Natural killer cell (primary cell): ENCODE data around the gene RASGEF1B. TPM values are rescaled to one million over a fixed set of nuclear protein-coding genes. Genes with fewer than 3 reads are reported as not detected.
A peak's percentile ranks its signal among the peaks of the same experiment; 100 is the strongest.

ENCODE experiments used
- ATAC-seq, 3 donors: fragments of 150-1000 bp in 2 of 3; fragments of 200-7000 bp in 1 of 3; cut with Tn5 transposase; 1 replicate in 1 of 3; 2 replicates in 2 of 3; pipeline ENCODE4 v1.10.0; 2021; ENCODE audit warnings: mild to moderate bottlenecking in 2 of 3, moderate library complexity in 2 of 3
- DNase-seq, 2 donors: peaks; one replicate each; pipeline versions ENCODE4 v3.0.0 to v3.0.0-alpha.2; 2013 to 2021; ENCODE audit warnings: mixed read lengths in 1 of 2
- H3K27ac ChIP-seq: one replicate; pipeline ENCODE4 v1.5.1; 2013; ENCODE audit warnings: mild to moderate bottlenecking, low read length
- H3K27me3 ChIP-seq: one replicate; pipeline ENCODE4 v1.6.1; 2013; ENCODE audit warnings: low read length; ENCODE audit not compliant: control insufficient read depth, insufficient read depth
- H3K36me3 ChIP-seq: one replicate; pipeline ENCODE4 v1.6.1; 2013; ENCODE audit warnings: low read length; ENCODE audit not compliant: control insufficient read depth, insufficient read depth
- H3K4me1 ChIP-seq: one replicate; pipeline ENCODE4 v1.6.1; 2013; ENCODE audit warnings: low read length; ENCODE audit not compliant: control insufficient read depth, insufficient read depth
- H3K4me3 ChIP-seq: one replicate; pipeline ENCODE4 v1.5.1; 2013; ENCODE audit warnings: low read length
- H3K9me3 ChIP-seq: one replicate; pipeline ENCODE4 v1.6.1; 2013; ENCODE audit warnings: low read length; ENCODE audit not compliant: control insufficient read depth, insufficient read depth
- H3K27ac Mint-ChIP-seq, 2 donors: one replicate each; pipeline ENCODE4 v1.8.0; 2022; ENCODE audit warnings: mild to moderate bottlenecking in 2 of 2, mixed read lengths in 2 of 2, moderate library complexity in 1 of 2
- H3K27me3 Mint-ChIP-seq, 2 donors: one replicate each; pipeline ENCODE4 v1.8.0; 2022; ENCODE audit warnings: low read depth in 2 of 2, mixed read lengths in 2 of 2
- H3K36me3 Mint-ChIP-seq: one replicate; pipeline ENCODE4 v1.8.0; 2022; ENCODE audit warnings: mixed read lengths
- H3K4me1 Mint-ChIP-seq, 2 donors: one replicate each; pipeline ENCODE4 v1.8.0; 2022; ENCODE audit warnings: mixed read lengths in 2 of 2
- H3K4me3 Mint-ChIP-seq: one replicate; pipeline ENCODE4 v1.8.0; 2022; ENCODE audit warnings: mild to moderate bottlenecking, moderate library complexity, mixed read lengths
- H3K9me3 Mint-ChIP-seq, 2 donors: one replicate each; pipeline ENCODE4 v1.8.0; 2022; ENCODE audit warnings: mixed read lengths in 2 of 2
- WGBS: methylation state at CpG from one replicate; pipeline ENCODE4 v1.1.7; 2013; ENCODE audit warnings: missing lambda C conversion rate; ENCODE audit not compliant: insufficient coverage; 5-methylcytosine and 5-hydroxymethylcytosine counted together
- intact Hi-C: fragments of 100-400 bp; cut with micrococcal nuclease; formaldehyde crosslinking; loops from one replicate; pipeline ENCODE4 v1.14.2; 2022
- total RNA-seq, 4 donors: library from RNA; stranded (reverse); fragments of 120-200 nt in 1 of 4; gene quantifications; one replicate each; pipeline versions ENCODE4 v1.2.3 to v1.2.4, GENCODE V29; 2013 to 2022
- TF ChIP-seq, protein P1 (sequence below): fragments of 200-600 bp; IDR thresholded peaks from one replicate; pipeline ENCODE4 v1.8.0; 2022; ENCODE audit warnings: antibody characterized with exemption

RASGEF1B gene
- total RNA-seq, 3 donors from 2014 or later (not counting 1 experiment from before 2014, with no cell fraction given), result 42.9 to 106 (median 90.8) TPM

DNA sequence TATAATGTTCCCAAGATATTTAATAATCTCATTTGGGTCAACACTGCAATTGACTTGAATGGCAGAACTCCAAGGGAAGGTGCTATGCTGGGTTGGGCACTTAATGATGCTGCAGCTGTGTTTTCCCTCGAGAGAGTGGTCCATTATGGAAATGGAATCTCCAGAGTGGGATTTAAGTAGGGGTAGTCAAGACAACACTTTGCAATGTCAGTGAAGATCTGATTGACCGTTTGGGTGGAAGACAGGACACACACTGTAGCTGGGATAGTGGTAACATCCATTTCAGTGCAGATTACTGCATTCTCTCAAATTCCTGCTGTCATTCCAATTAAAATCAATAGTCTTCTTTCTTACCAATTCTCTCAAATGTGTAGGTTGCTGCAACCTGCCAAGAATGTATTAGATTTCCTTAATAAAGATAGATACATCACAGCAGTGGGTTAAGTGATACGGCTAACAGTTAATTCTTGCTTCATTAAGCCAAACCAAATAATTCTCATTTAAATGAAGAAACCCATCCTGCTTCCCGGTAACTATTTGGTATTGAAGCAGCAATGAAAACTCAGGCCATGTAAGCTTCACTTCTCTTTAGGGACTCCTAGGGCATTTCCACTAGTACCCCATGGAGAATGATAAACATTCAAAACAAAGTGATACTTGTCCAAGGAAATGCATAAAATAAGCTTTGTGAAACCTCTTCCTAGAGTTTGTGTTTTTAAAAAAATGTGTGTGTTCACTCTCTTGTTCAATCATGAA is 40.5 kb upstream of the RASGEF1B start:
- no peaks in the 10 kb centered on the region for H3K9me3 ChIP-seq
- H3K36me3 ChIP-seq, result no peaks in the 10 kb centered on the region
- no peaks in the 10 kb centered on the region for H3K27me3 Mint-ChIP-seq
- H3K4me1 ChIP-seq, result peaks cover 13% of the 10 kb centered on the region
- H3K4me3 ChIP-seq, result no peak overlapping the region
- TF ChIP-seq, protein P1, sequence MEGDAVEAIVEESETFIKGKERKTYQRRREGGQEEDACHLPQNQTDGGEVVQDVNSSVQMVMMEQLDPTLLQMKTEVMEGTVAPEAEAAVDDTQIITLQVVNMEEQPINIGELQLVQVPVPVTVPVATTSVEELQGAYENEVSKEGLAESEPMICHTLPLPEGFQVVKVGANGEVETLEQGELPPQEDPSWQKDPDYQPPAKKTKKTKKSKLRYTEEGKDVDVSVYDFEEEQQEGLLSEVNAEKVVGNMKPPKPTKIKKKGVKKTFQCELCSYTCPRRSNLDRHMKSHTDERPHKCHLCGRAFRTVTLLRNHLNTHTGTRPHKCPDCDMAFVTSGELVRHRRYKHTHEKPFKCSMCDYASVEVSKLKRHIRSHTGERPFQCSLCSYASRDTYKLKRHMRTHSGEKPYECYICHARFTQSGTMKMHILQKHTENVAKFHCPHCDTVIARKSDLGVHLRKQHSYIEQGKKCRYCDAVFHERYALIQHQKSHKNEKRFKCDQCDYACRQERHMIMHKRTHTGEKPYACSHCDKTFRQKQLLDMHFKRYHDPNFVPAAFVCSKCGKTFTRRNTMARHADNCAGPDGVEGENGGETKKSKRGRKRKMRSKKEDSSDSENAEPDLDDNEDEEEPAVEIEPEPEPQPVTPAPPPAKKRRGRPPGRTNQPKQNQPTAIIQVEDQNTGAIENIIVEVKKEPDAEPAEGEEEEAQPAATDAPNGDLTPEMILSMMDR, result no peak
- ATAC-seq, result no peak
- H3K36me3 Mint-ChIP-seq, result no peaks in the 10 kb centered on the region
- H3K27ac Mint-ChIP-seq, result no peak overlapping the region
- 98% methylated on average over 4 of the region's 4 CpGs for WGBS
- no peak overlapping the region for H3K27ac ChIP-seq
- no peaks in the 10 kb centered on the region for H3K9me3 Mint-ChIP-seq
- H3K27me3 ChIP-seq, result no peaks in the 10 kb centered on the region
- no peak for DNase-seq
- peaks cover 27 to 37% of the 10 kb centered on the region in 2 donors for H3K4me1 Mint-ChIP-seq
- intact Hi-C loops, result no loop called here
- no peak overlapping the region for H3K4me3 Mint-ChIP-seq

DNA sequence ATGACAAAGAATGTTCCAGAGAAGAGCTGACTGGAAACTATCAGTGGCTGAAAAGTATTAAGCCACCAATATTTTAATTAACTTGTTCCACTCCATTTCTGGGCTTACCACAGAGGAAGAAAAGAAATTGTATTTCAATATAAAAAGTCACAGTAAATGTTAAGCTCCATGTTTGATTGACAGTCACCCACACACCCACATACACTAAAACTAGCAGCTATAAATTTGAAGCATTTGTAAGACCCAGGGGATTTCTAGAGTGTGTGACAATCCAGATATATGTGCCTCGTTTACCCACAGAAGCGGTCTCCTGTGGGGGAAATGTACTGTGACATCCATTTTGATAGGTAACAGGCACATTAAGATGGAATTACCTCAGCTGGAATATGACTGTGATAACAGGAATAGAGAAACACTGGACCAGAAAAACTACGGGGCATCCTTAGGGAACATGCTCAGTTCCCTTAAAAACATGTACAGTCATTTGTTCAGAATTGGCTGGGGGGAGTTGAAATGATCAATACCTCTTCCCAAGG is 39.0 kb upstream of the RASGEF1B start:
- intact Hi-C loops, result no loop called here
- 72% methylated on average over 3 of the region's 3 CpGs for WGBS

DNA sequence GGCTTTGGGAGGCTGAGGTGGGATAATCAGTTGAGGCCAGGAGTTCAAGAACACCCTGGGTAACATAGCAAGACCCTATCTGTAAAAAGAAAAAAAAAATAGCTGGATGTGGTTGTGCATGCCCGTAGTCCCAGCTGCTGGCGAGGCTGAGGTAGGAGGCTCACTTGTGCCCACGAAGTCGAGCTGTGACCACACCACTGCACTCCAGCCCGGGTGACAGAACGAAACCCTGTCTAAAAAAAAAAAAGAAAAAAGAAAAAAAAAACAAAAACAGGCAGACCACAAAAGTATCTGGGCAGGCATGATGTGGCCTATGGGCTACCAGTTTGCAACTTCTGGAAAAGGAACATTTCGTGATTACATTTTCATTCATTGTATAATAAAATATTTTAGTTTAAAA is 38.1 kb upstream of the RASGEF1B start:
- Histone ChIP-seq H3K4me3 (no peak overlapping the region), H3K27ac (no peak overlapping the region), H3K27me3 (no peaks in the 10 kb centered on the region), H3K4me1 (peaks cover 30% of the 10 kb centered on the region), H3K9me3 (no peaks in the 10 kb centered on the region), H3K36me3 (no peaks in the 10 kb centered on the region)
- WGBS, result 10% methylated on average over 6 of the region's 7 CpGs
- DNase-seq (peak; percentile 35 to 41), ATAC-seq (peak; percentile 33 to 65 (median 48))
- Mint-ChIP-seq H3K36me3 (no peaks in the 10 kb centered on the region), H3K9me3 (no peaks in the 10 kb centered on the region), H3K4me1 (peaks cover 40 to 50% of the 10 kb centered on the region in 2 donors), H3K4me3 (peak overlapping the region; percentile 51), H3K27ac (peak overlapping the region; percentile 73 to 77), H3K27me3 (no peaks in the 10 kb centered on the region)
- intact Hi-C loops, result loop anchor here (2.0 kb wide), 1 partner anchor 37 kb away; no protein-coding TSS in a partner anchor
- TF ChIP-seq, protein P1, result no peak

More for the DNA sequence above, 39.0 kb upstream of the RASGEF1B start:
- TF ChIP-seq, protein P1, result no peak
- H3K9me3 Mint-ChIP-seq, result no peaks in the 10 kb centered on the region
- H3K27me3 Mint-ChIP-seq, result no peaks in the 10 kb centered on the region
- H3K27ac Mint-ChIP-seq, result peak overlapping the region; percentile 73 to 77
- Histone ChIP-seq H3K4me3 (no peak overlapping the region), H3K4me1 (peaks cover 22% of the 10 kb centered on the region), H3K36me3 (no peaks in the 10 kb centered on the region), H3K27ac (no peak overlapping the region), H3K9me3 (no peaks in the 10 kb centered on the region), H3K27me3 (no peaks in the 10 kb centered on the region)
- no peak overlapping the region for H3K4me3 Mint-ChIP-seq
- no peak for DNase-seq
- H3K36me3 Mint-ChIP-seq, result no peaks in the 10 kb centered on the region
- peaks cover 31 to 41% of the 10 kb centered on the region in 2 donors for H3K4me1 Mint-ChIP-seq
- no peak for ATAC-seq
